Ectodermal cell (in vitro differentiated cells): Measurements from ENCODE around the gene DIDO1.

Experiments used
- H3K27ac ChIP-seq: 2 replicates; pipeline ENCODE4 v1.7.0; 2013; ENCODE audit warnings: mild to moderate bottlenecking, low read depth, low read length; ENCODE audit not compliant: insufficient read depth, poor library complexity, severe bottlenecking
- H3K27me3 ChIP-seq: 2 replicates; pipeline ENCODE4 v1.7.0; 2013; ENCODE audit warnings: mild to moderate bottlenecking, low read length; ENCODE audit not compliant: insufficient read depth, control insufficient read depth, poor library complexity, severe bottlenecking
- H3K36me3 ChIP-seq: one replicate; pipeline ENCODE4 v1.7.0; 2013; ENCODE audit warnings: low read length; ENCODE audit not compliant: control insufficient read depth, insufficient read depth
- H3K4me1 ChIP-seq: one replicate; pipeline ENCODE4 v1.7.0; 2013; ENCODE audit warnings: low read length; ENCODE audit not compliant: control insufficient read depth, insufficient read depth
- H3K4me3 ChIP-seq: 2 replicates; pipeline ENCODE4 v1.7.0; 2013; ENCODE audit warnings: low read depth, low read length, control low read depth; ENCODE audit not compliant: insufficient read depth
- H3K9me3 ChIP-seq: 2 replicates; pipeline ENCODE4 v1.7.0; 2013; ENCODE audit warnings: mild to moderate bottlenecking, low read length, moderate library complexity; ENCODE audit not compliant: control insufficient read depth
- WGBS, 2 experiments: methylation state at CpG; one replicate each; pipeline ENCODE4 v1.1.7; 2013; ENCODE audit warnings: missing lambda C conversion rate in 2 of 2; 5-methylcytosine and 5-hydroxymethylcytosine counted together

The DIDO1 gene

GRCh38 chr20:62885896-62886708 lies 40.2 kb downstream of the DIDO1 start:
- 90 to 91% methylated on average over 23 of the region's 23 CpGs for WGBS, 2 experiments
- Histone ChIP-seq H3K27me3 (no peaks in the 10 kb centered on the region), H3K27ac (no peak overlapping the region), H3K4me1 (no peaks in the 10 kb centered on the region), H3K9me3 (no peaks in the 10 kb centered on the region), H3K4me3 (no peak overlapping the region), H3K36me3 (peaks cover 36% of the 10 kb centered on the region)

- Histone ChIP-seq H3K27me3 (no peaks in the 10 kb centered on the region), H3K4me3 (no peak overlapping the region), H3K4me1 (no peaks in the 10 kb centered on the region), H3K9me3 (no peaks in the 10 kb centered on the region), H3K27ac (no peak overlapping the region), H3K36me3 (peaks cover 28% of the 10 kb centered on the region)
- 92 to 93% methylated on average over 20 of the region's 20 CpGs for WGBS, 2 experiments
Observed at GRCh38 chr20:62885046-62885895, 41.0 kb downstream of the DIDO1 start.

- no peaks in the 10 kb centered on the region for H3K9me3 ChIP-seq
- no peaks in the 10 kb centered on the region for H3K4me1 ChIP-seq
- no peaks in the 10 kb centered on the region for H3K27me3 ChIP-seq
- H3K4me3 ChIP-seq = no peak overlapping the region
- H3K27ac ChIP-seq = no peak overlapping the region
- peaks cover 20% of the 10 kb centered on the region for H3K36me3 ChIP-seq
- 84 to 85% methylated on average over 8 of the region's 8 CpGs for WGBS, 2 experiments
Observed at GRCh38 chr20:62884556-62884955, 41.7 kb downstream of the DIDO1 start.

GRCh38 chr20:62882426-62882825 lies 43.9 kb downstream of the DIDO1 start:
- Histone ChIP-seq H3K36me3 (peaks cover under 1% of the 10 kb centered on the region), H3K4me1 (peaks cover 9% of the 10 kb centered on the region)
- WGBS, 2 experiments = 95 to 96% methylated on average over 14 to 15 of the region's 15 CpGs

GRCh38 chr20:62881662-62882395 lies 44.5 kb downstream of the DIDO1 start:
- WGBS, 2 experiments = 95% methylated on average over 46 of the region's 46 CpGs
- Histone ChIP-seq H3K4me1 (peaks cover 9% of the 10 kb centered on the region), H3K27me3 (no peaks in the 10 kb centered on the region), H3K4me3 (no peak overlapping the region), H3K36me3 (no peaks in the 10 kb centered on the region), H3K9me3 (no peaks in the 10 kb centered on the region), H3K27ac (no peak overlapping the region)

More at GRCh38 chr20:62882426-62882825, 43.9 kb downstream of the DIDO1 start:
- Histone ChIP-seq H3K27ac (no peak overlapping the region), H3K27me3 (no peaks in the 10 kb centered on the region), H3K9me3 (no peaks in the 10 kb centered on the region), H3K4me3 (no peak overlapping the region)

- 94 to 96% methylated on average over 45 of the region's 45 CpGs for WGBS, 2 experiments
- Histone ChIP-seq H3K27me3 (no peaks in the 10 kb centered on the region), H3K27ac (no peak overlapping the region), H3K9me3 (no peaks in the 10 kb centered on the region), H3K4me3 (no peak overlapping the region), H3K36me3 (no peaks in the 10 kb centered on the region), H3K4me1 (peaks cover 9% of the 10 kb centered on the region)
Observed at GRCh38 chr20:62880935-62881661, 45.2 kb downstream of the DIDO1 start.

GRCh38 chr20:62880147-62880934 lies 46.0 kb downstream of the DIDO1 start:
- H3K4me3 ChIP-seq = no peak overlapping the region
- no peaks in the 10 kb centered on the region for H3K27me3 ChIP-seq
- H3K4me1 ChIP-seq = peaks cover 13% of the 10 kb centered on the region
- H3K27ac ChIP-seq = no peak overlapping the region
- WGBS, 2 experiments = 95 to 96% methylated on average over 37 of the region's 37 CpGs
- H3K9me3 ChIP-seq = no peaks in the 10 kb centered on the region
- H3K36me3 ChIP-seq = no peaks in the 10 kb centered on the region

- Histone ChIP-seq H3K9me3 (no peaks in the 10 kb centered on the region), H3K36me3 (no peaks in the 10 kb centered on the region), H3K27ac (no peak overlapping the region), H3K4me3 (no peak overlapping the region), H3K27me3 (peaks cover 2% of the 10 kb centered on the region), H3K4me1 (peaks cover 13% of the 10 kb centered on the region)
- WGBS, 2 experiments = 83 to 87% methylated on average over 80 of the region's 80 CpGs
Observed at GRCh38 chr20:62879275-62880146, 46.8 kb downstream of the DIDO1 start.
